ENCODE measurements around the gene SCAMP5. TPM values are rescaled to one million over a fixed set of nuclear protein-coding genes. Genes with fewer than 3 reads are reported as not detected.
A peak's percentile ranks its signal among the peaks of the same experiment; 100 is the strongest.

The SCAMP5 gene
- total and polyA plus RNA-seq, 2 of the 13 experiments (the other 11 are each of a cell fraction or from before 2014, with no cell fraction given) = 34.3 to 49.0 TPM

DNA sequence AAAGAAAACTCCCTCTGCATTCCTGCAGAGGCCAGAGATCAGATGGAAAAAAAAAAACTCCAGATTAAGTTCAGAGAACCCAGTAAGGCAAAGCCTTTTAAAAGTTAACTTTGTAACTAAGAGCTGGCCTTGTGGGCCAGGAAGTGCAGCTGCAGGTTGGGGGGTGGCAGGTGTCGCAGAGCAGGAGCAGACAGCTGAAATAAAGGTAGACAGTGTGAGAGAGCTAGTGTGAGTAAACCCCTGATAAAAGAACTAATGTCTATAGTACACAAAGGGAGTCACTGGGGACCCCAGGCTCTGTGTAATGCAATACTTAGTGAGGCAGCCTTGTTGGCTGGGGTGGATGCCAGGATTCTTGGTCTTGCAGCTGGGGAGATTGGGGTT is 70.1 kb downstream of the SCAMP5 start:
- Histone ChIP-seq H3K4me1 (ENCODE audit: insufficient read depth, low read length) (peaks cover 91% of the 10 kb centered on the region), H4K20me1 (ENCODE audit: insufficient read depth, low read length) (no peaks in the 10 kb centered on the region), H2AFZ (ENCODE audit: low read length) (no peak overlapping the region), H3K4me3 (replicated peaks in 1 of 3; ENCODE audit: insufficient read depth in 1 of 3, low read depth in 2 of 3, low read length in 3 of 3) (peak overlapping the region; percentile 9 to 54 (median 29); a peak in 4 of 6 replicates), H3K9me3 (ENCODE audit: low read length) (no peaks in the 10 kb centered on the region), H3K9ac (ENCODE audit: insufficient read depth, low read depth, low read length) (no peak overlapping the region), H3K27ac (ENCODE audit: extremely low read length, insufficient read depth, low read length) (peak overlapping the region; percentile 54), H3K27me3 (ENCODE audit: control insufficient read depth in 1 of 2, insufficient read depth in 2 of 2, low read length in 2 of 2) (no peaks in the 10 kb centered on the region), H3K79me2 (ENCODE audit: insufficient read depth, low read length) (no peaks in the 10 kb centered on the region), H3K36me3 (replicated peaks in 1 of 2; ENCODE audit: control insufficient read depth in 1 of 2, insufficient read depth in 2 of 2, low read length in 2 of 2) (no peaks in the 10 kb centered on the region), H3K4me2 (ENCODE audit: low read depth, low read length) (peak overlapping the region; percentile 78)
- BruUV-seq (replicated peaks) = no TSS peak
- CTCF ChIA-PET (ENCODE audit: low intra/inter-chr PET ratio, low total read pairs) = no interaction called here
- WGBS (ENCODE audit: low lambda C conversion rate) = 0% methylated on average over 1 of the region's 1 CpG
- peak; percentile 85 for DNase-seq (ENCODE audit: low spot score)
- in situ Hi-C loops (cut with HindIII; ENCODE audit: extremely low pct_ligation_motif_present, low pct_unique_long_range_greater_than_20kb) (no loop called here), intact Hi-C loops (cut with micrococcal nuclease; ENCODE audit: unreplicated experiment) (no loop called here)
- peak; percentile 88 for FAIRE-seq
- peak; percentile 87 for ATAC-seq
- POLR2A ChIA-PET = interaction anchor here (1.0 to 2.2 kb wide), 6 partner anchors 12 to 136 kb away, joined by 3 to 14 read pairs (median 4); partner anchors contain the start of gene C15orf39
- TF ChIP-seq ZNF672 (CRISPR knock-in tag; IDR thresholded peaks at IDR 0.05) (no peak), ZNF607 (CRISPR knock-in tag; IDR thresholded peaks at IDR 0.05; ENCODE audit: borderline replicate concordance) (no peak), SNAPC2 (CRISPR knock-in tag; IDR thresholded peaks at IDR 0.05) (no peak), ZNF577 (CRISPR knock-in tag; IDR thresholded peaks at IDR 0.05; ENCODE audit: borderline replicate concordance, low read depth) (no peak), EP300 (IDR thresholded peaks at IDR 0.05; ENCODE audit: low read depth in 2 of 2, low read length in 2 of 2) (0 out of 4 replicates have a peak, but pooled peaks of 1 of the 2 experiments have one; percentile 48), EP300 (CRISPR knock-in tag; IDR thresholded peaks at IDR 0.05; ENCODE audit: borderline replicate concordance) (peak; percentile 19; the same call in 1 of the 2 replicates), ZNF678 (CRISPR knock-in tag; IDR thresholded peaks at IDR 0.05) (no peak), RARA (CRISPR knock-in tag; IDR thresholded peaks at IDR 0.05) (peak; percentile 55; the same call in 1 of the 2 replicates), BCLAF1 (IDR thresholded peaks at IDR 0.05) (no peak), PHB2 (IDR thresholded peaks at IDR 0.05; ENCODE audit: partially characterized antibody) (no peak), ZNF569 (CRISPR knock-in tag; IDR thresholded peaks at IDR 0.05; ENCODE audit: borderline replicate concordance) (no peak), TFE3 (CRISPR knock-in tag; IDR thresholded peaks at IDR 0.05) (0 out of 2 replicates have a peak, but pooled peaks have one; percentile 29), KAT7 (CRISPR knock-in tag; IDR thresholded peaks at IDR 0.05; ENCODE audit: borderline replicate concordance) (no peak), SRSF1 (optimal IDR thresholded peaks at IDR 0.05; ENCODE audit: low read depth, low read length) (no peak), ZNF256 (CRISPR knock-in tag; conservative IDR thresholded peaks at IDR 0.05) (no peak), RCOR2 (CRISPR knock-in tag; IDR thresholded peaks at IDR 0.05) (0 out of 2 replicates have a peak, but pooled peaks have one; percentile 22), FOSL1 (CRISPR knock-in tag; IDR thresholded peaks at IDR 0.05; ENCODE audit: borderline replicate concordance) (no peak), ZNF296 (CRISPR knock-in tag; conservative IDR thresholded peaks at IDR 0.05) (no peak)
- TF ChIP-seq, protein P1, sequence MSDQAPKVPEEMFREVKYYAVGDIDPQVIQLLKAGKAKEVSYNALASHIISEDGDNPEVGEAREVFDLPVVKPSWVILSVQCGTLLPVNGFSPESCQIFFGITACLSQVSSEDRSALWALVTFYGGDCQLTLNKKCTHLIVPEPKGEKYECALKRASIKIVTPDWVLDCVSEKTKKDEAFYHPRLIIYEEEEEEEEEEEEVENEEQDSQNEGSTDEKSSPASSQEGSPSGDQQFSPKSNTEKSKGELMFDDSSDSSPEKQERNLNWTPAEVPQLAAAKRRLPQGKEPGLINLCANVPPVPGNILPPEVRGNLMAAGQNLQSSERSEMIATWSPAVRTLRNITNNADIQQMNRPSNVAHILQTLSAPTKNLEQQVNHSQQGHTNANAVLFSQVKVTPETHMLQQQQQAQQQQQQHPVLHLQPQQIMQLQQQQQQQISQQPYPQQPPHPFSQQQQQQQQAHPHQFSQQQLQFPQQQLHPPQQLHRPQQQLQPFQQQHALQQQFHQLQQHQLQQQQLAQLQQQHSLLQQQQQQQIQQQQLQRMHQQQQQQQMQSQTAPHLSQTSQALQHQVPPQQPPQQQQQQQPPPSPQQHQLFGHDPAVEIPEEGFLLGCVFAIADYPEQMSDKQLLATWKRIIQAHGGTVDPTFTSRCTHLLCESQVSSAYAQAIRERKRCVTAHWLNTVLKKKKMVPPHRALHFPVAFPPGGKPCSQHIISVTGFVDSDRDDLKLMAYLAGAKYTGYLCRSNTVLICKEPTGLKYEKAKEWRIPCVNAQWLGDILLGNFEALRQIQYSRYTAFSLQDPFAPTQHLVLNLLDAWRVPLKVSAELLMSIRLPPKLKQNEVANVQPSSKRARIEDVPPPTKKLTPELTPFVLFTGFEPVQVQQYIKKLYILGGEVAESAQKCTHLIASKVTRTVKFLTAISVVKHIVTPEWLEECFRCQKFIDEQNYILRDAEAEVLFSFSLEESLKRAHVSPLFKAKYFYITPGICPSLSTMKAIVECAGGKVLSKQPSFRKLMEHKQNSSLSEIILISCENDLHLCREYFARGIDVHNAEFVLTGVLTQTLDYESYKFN (CRISPR knock-in tag; conservative IDR thresholded peaks at IDR 0.05) = peak; percentile 83

All from HepG2 (cell line).